Measurements from ENCODE around the gene PRRC2A. TPM values are rescaled to one million over a fixed set of nuclear protein-coding genes. Genes with fewer than 3 reads are reported as not detected.

PRRC2A gene
- total RNA-seq, 1 donor from 2014 or later = 188 TPM

DNA sequence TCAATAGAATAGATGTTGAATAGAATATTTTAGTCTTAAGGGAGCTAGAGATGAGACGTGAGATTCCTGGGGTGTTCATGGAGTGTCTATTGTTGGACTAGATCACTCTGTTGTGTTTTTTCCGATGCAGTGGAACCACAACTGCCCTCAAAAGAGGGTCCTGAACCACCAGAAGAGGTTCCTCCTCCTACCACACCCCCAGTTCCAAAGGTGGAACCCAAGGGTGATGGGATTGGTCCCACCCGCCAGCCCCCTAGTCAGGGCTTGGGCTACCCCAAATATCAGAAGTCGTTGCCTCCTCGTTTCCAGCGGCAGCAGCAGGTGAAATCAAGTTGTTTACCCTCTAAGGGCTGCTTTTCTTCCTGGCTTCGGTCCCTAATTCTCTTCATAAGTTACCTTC, 8.5 kb downstream of the PRRC2A start:
- Mint-ChIP-seq H3K4me3 (ENCODE audit: unreplicated experiment) (no peak overlapping the region), H3K27ac (ENCODE audit: unreplicated experiment) (peak overlapping the region; percentile 47), H3K36me3 (ENCODE audit: low read depth, unreplicated experiment) (peaks cover 37% of the 10 kb centered on the region), H3K4me1 (ENCODE audit: low read depth, unreplicated experiment) (no peaks in the 10 kb centered on the region), H3K9me3 (ENCODE audit: unreplicated experiment) (no peaks in the 10 kb centered on the region), H3K27me3 (ENCODE audit: low read depth, unreplicated experiment) (no peaks in the 10 kb centered on the region)
- H3K9me3 ChIP-seq (ENCODE audit: insufficient read depth, low read depth, low read length) = no peaks in the 10 kb centered on the region
- H3K79me2 ChIP-seq (ENCODE audit: insufficient read depth, low read length) = peaks cover 84% of the 10 kb centered on the region
- no peaks in the 10 kb centered on the region for H3K4me1 ChIP-seq (ENCODE audit: insufficient read depth, low read length)
- FAIRE-seq (no peak), DNase-seq (ENCODE audit: low read depth) (no peak)
- H2AFZ ChIP-seq (ENCODE audit: low read depth, low read length) = no peak overlapping the region
- H3K27me3 ChIP-seq (ENCODE audit: insufficient read depth, low read length) = no peaks in the 10 kb centered on the region
- no peak overlapping the region for H3K27ac ChIP-seq (ENCODE audit: low read depth, low read length)
- peaks cover 95% of the 10 kb centered on the region for H4K20me1 ChIP-seq (ENCODE audit: insufficient read depth, low read length)
- H3K36me3 ChIP-seq (ENCODE audit: insufficient read depth, low read length) = peaks cover 59% of the 10 kb centered on the region
- H3K4me2 ChIP-seq (ENCODE audit: low read length) = no peak overlapping the region
- H3K4me3 ChIP-seq (ENCODE audit: insufficient read depth, low read depth, low read length) = no peak overlapping the region
- TF ChIP-seq CTCF (IDR thresholded peaks at IDR 0.05; ENCODE audit: insufficient read depth, low read depth, low read length) (no peak), EZH2 (IDR thresholded peaks at IDR 0.05; ENCODE audit: insufficient read depth, low read length) (no peak)
- H3K9ac ChIP-seq (ENCODE audit: low read length) = no peak overlapping the region

DNA sequence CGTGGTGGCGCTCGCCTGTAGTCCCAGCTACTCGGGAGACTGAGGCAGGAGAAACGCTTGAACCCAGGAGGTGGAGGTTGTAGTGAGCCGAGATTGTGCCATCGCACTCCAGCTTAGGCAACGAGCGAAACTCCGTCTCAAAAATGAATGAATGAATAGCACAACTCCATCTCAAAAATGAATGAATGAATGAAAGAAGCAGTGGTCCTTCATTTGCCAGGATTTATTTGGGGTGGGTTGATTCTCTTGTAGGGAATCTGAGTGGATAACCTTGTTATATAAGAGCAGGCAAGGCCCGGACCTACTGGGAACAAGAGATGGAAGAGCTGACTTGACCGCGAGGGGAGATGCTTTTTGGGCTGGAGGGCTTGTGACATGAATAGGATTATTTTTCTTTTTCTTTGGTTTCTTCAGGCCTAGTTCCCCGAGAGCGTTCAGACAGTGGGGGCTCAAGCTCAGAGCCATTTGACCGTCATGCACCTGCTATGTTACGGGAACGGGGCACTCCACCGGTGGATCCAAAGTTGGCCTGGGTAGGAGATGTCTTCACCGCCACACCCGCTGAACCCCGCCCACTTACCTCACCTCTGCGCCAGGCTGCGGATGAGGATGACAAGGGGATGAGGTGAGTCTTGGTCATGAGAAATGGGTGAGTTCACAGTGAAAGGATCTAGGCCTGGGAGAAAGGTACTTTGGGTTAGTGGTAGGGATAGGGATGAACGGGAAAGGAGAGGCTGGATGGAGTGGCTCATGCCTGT, 9.8 kb downstream of the PRRC2A start:
- H3K27ac Mint-ChIP-seq (ENCODE audit: unreplicated experiment) = peak overlapping the region; percentile 66
- DNase-seq (ENCODE audit: low read depth) (no peak), FAIRE-seq (no peak)
- no peaks in the 10 kb centered on the region for H3K27me3 ChIP-seq (ENCODE audit: insufficient read depth, low read length)
- peaks cover 72% of the 10 kb centered on the region for H3K79me2 ChIP-seq (ENCODE audit: insufficient read depth, low read length)
- no peaks in the 10 kb centered on the region for H3K4me1 Mint-ChIP-seq (ENCODE audit: low read depth, unreplicated experiment)
- H3K27me3 Mint-ChIP-seq (ENCODE audit: low read depth, unreplicated experiment) = no peaks in the 10 kb centered on the region
- H3K36me3 Mint-ChIP-seq (ENCODE audit: low read depth, unreplicated experiment) = peaks cover 36% of the 10 kb centered on the region
- no peaks in the 10 kb centered on the region for H3K9me3 ChIP-seq (ENCODE audit: insufficient read depth, low read depth, low read length)
- H3K4me2 ChIP-seq (ENCODE audit: low read length) = no peak overlapping the region
- no peak for TF ChIP-seq CTCF (IDR thresholded peaks at IDR 0.05; ENCODE audit: insufficient read depth, low read depth, low read length)
- no peak for TF ChIP-seq EZH2 (IDR thresholded peaks at IDR 0.05; ENCODE audit: insufficient read depth, low read length)
- no peak overlapping the region for H3K4me3 ChIP-seq (ENCODE audit: insufficient read depth, low read depth, low read length)
- H2AFZ ChIP-seq (ENCODE audit: low read depth, low read length) = no peak overlapping the region
- H3K4me1 ChIP-seq (ENCODE audit: insufficient read depth, low read length) = no peaks in the 10 kb centered on the region
- H3K36me3 ChIP-seq (ENCODE audit: insufficient read depth, low read length) = peaks cover 62% of the 10 kb centered on the region
- H4K20me1 ChIP-seq (ENCODE audit: insufficient read depth, low read length) = peaks cover 96% of the 10 kb centered on the region
- H3K9ac ChIP-seq (ENCODE audit: low read length) = no peak overlapping the region
- no peak overlapping the region for H3K27ac ChIP-seq (ENCODE audit: low read depth, low read length)
- peak overlapping the region; percentile 16 for H3K4me3 Mint-ChIP-seq (ENCODE audit: unreplicated experiment)
- no peaks in the 10 kb centered on the region for H3K9me3 Mint-ChIP-seq (ENCODE audit: unreplicated experiment)

GRCh38 chr6:31631209-31631608, 10.7 kb downstream of the PRRC2A start:
- Mint-ChIP-seq H3K27ac (ENCODE audit: unreplicated experiment) (no peak overlapping the region), H3K36me3 (ENCODE audit: low read depth, unreplicated experiment) (peaks cover 37% of the 10 kb centered on the region), H3K27me3 (ENCODE audit: low read depth, unreplicated experiment) (no peaks in the 10 kb centered on the region), H3K9me3 (ENCODE audit: unreplicated experiment) (no peaks in the 10 kb centered on the region), H3K4me1 (ENCODE audit: low read depth, unreplicated experiment) (no peaks in the 10 kb centered on the region), H3K4me3 (ENCODE audit: unreplicated experiment) (no peak overlapping the region)
- no peaks in the 10 kb centered on the region for H3K9me3 ChIP-seq (ENCODE audit: insufficient read depth, low read depth, low read length)
- no peak overlapping the region for H3K4me3 ChIP-seq (ENCODE audit: insufficient read depth, low read depth, low read length)
- H3K4me2 ChIP-seq (ENCODE audit: low read length) = no peak overlapping the region
- H3K9ac ChIP-seq (ENCODE audit: low read length) = no peak overlapping the region
- H3K79me2 ChIP-seq (ENCODE audit: insufficient read depth, low read length) = peaks cover 63% of the 10 kb centered on the region
- TF ChIP-seq EZH2 (IDR thresholded peaks at IDR 0.05; ENCODE audit: insufficient read depth, low read length) = no peak
- TF ChIP-seq CTCF (IDR thresholded peaks at IDR 0.05; ENCODE audit: insufficient read depth, low read depth, low read length) = no peak
- peaks cover 96% of the 10 kb centered on the region for H4K20me1 ChIP-seq (ENCODE audit: insufficient read depth, low read length)
- peaks cover 63% of the 10 kb centered on the region for H3K36me3 ChIP-seq (ENCODE audit: insufficient read depth, low read length)
- H3K27ac ChIP-seq (ENCODE audit: low read depth, low read length) = no peak overlapping the region
- no peaks in the 10 kb centered on the region for H3K4me1 ChIP-seq (ENCODE audit: insufficient read depth, low read length)
- DNase-seq (ENCODE audit: low read depth) (no peak), FAIRE-seq (no peak)
- no peaks in the 10 kb centered on the region for H3K27me3 ChIP-seq (ENCODE audit: insufficient read depth, low read length)
- no peak overlapping the region for H2AFZ ChIP-seq (ENCODE audit: low read depth, low read length)
